GM12864 (cell line): ENCODE data around the gene DNAL1.

Experiments
- DNase-seq: peaks from one replicate; pipeline ENCODE4 v3.0.0-alpha.2; 2011; ENCODE audit warnings: low read depth
- H3K4me3 ChIP-seq: 2 replicates; pipeline ENCODE4 v1.5.1; 2011; ENCODE audit warnings: mild to moderate bottlenecking, low read depth, low read length, control low read depth
- CTCF ChIP-seq: IDR thresholded peaks from 2 replicates; pipeline ENCODE4 v1.5.1; 2011; ENCODE audit warnings: low read depth, mild to moderate bottlenecking, moderate library complexity, low read length, control low read depth, inconsistent platforms; ENCODE audit errors: missing control alignments

The DNAL1 gene

GRCh38 chr14:73727166-73727565, 82.4 kb downstream of the DNAL1 start:
- H3K4me3 ChIP-seq: no peak overlapping the region

GRCh38 chr14:73728717-73729330, 84.0 kb downstream of the DNAL1 start:
- TF ChIP-seq CTCF: peak; percentile 90
- DNase-seq: no peak
- H3K4me3 ChIP-seq: no peak overlapping the region

More at GRCh38 chr14:73727166-73727565, 82.4 kb downstream of the DNAL1 start:
- TF ChIP-seq CTCF: no peak
- DNase-seq: no peak

GRCh38 chr14:73729556-73730265, 84.9 kb downstream of the DNAL1 start:
- no peak for DNase-seq
- TF ChIP-seq CTCF: no peak
- no peak overlapping the region for H3K4me3 ChIP-seq

GRCh38 chr14:73731111-73731510, 86.3 kb downstream of the DNAL1 start:
- H3K4me3 ChIP-seq: no peak overlapping the region
- DNase-seq: no peak
- no peak for TF ChIP-seq CTCF

GRCh38 chr14:73732006-73732405, 87.2 kb downstream of the DNAL1 start:
- no peak overlapping the region for H3K4me3 ChIP-seq
- TF ChIP-seq CTCF: no peak
- DNase-seq: no peak

- no peak overlapping the region for H3K4me3 ChIP-seq
- DNase-seq: no peak
- TF ChIP-seq CTCF: no peak
Measured at GRCh38 chr14:73736842-73737241, 92.1 kb downstream of the DNAL1 start.
